Adrenal gland (tissue), 5 donors: Measurements from ENCODE around the gene PLD1.

Experiments
- POLR2A ChIP-seq, 2 donors: fragments of 450-650 bp; IDR thresholded peaks; one replicate each; pipeline ENCODE4 v1.6.1; 2017; ENCODE audit warnings: antibody characterized with exemption in 2 of 2, mild to moderate bottlenecking in 2 of 2, moderate library complexity in 1 of 2
- TF ChIP-seq, protein P1 (sequence below), 6 experiments: fragments of 450-650 bp in 4 of 6; fragments of 200-600 bp in 2 of 6; sonication (generic) in 1 of 6; IDR thresholded peaks; 1 replicate in 5 of 6; 2 replicates in 1 of 6; pipeline versions ENCODE4 v1.5.1 to v1.8.0; 2016 to 2021; ENCODE audit warnings: antibody characterized with exemption in 6 of 6, mild to moderate bottlenecking in 2 of 6, moderate library complexity in 1 of 6
- donor health status: DM: no; HTN: no; CAD: no.

DNA sequence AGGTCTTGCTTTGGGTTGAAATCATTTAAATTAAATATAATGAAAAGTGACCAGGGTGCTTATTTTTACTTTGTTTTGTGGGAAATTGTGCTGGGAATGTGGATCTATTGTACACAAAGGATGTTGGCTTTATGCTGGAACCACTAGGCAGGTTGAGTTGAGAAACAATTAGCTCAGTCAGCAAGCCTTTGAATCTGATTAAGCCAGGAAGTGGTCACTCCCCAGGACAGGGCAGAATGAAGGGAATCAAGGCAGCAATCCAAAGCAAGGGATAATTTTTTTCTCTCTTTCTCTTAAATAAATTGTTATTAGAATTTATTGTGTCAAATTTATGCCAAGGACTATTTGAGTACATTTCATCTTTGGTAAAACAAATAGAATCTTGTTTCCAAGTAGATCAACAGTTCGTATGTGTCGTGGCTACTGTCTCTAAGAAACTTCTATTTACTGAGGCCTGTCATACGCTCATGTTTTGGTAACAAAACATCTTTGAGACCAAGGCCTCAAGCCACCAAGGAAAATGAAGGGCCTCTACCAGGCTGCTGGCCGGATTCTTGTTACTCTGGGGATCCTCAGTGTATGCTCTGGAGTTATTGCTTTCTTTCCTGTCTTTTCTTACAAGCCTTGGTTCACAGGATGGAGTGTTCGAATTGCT lies 32.7 kb upstream of the PLD1 start, which contains the start of gene TMEM212:
- TF ChIP-seq, protein P1, sequence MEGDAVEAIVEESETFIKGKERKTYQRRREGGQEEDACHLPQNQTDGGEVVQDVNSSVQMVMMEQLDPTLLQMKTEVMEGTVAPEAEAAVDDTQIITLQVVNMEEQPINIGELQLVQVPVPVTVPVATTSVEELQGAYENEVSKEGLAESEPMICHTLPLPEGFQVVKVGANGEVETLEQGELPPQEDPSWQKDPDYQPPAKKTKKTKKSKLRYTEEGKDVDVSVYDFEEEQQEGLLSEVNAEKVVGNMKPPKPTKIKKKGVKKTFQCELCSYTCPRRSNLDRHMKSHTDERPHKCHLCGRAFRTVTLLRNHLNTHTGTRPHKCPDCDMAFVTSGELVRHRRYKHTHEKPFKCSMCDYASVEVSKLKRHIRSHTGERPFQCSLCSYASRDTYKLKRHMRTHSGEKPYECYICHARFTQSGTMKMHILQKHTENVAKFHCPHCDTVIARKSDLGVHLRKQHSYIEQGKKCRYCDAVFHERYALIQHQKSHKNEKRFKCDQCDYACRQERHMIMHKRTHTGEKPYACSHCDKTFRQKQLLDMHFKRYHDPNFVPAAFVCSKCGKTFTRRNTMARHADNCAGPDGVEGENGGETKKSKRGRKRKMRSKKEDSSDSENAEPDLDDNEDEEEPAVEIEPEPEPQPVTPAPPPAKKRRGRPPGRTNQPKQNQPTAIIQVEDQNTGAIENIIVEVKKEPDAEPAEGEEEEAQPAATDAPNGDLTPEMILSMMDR (IDR thresholded peaks at IDR 0.05), result no peak
- TF ChIP-seq POLR2A (IDR thresholded peaks at IDR 0.05), result no peak
